ENCODE data around the gene RPGRIP1L. TPM values are rescaled to one million over a fixed set of nuclear protein-coding genes. Genes with fewer than 3 reads are reported as not detected.

The RPGRIP1L gene
- total RNA-seq, 2 donors from 2014 or later: 6.1 to 12.1 TPM

DNA sequence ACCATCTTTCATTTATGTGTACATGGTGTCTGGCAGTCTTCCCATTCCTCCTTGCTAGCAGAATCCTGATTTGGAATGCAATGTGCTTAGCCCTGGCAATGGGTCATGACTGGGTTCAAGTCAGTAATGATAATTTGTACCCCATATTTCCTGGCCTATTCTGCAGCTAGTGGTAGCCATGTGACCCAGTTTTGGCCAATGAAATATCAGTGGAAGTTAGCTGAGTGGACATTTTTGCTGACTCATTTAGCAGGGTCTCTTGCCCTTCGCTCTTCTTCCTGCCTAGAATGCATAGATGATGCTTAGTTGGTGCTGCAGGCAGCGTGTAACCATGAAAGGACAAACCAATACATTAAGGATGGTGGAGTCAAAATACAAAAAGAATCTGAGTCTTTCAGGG is 121.9 kb downstream of the RPGRIP1L start:
- TF ChIP-seq POLR2A (IDR thresholded peaks at IDR 0.05) (no peak), POLR2AphosphoS5 (IDR thresholded peaks at IDR 0.05) (no peak)
- TF ChIP-seq, protein P1, sequence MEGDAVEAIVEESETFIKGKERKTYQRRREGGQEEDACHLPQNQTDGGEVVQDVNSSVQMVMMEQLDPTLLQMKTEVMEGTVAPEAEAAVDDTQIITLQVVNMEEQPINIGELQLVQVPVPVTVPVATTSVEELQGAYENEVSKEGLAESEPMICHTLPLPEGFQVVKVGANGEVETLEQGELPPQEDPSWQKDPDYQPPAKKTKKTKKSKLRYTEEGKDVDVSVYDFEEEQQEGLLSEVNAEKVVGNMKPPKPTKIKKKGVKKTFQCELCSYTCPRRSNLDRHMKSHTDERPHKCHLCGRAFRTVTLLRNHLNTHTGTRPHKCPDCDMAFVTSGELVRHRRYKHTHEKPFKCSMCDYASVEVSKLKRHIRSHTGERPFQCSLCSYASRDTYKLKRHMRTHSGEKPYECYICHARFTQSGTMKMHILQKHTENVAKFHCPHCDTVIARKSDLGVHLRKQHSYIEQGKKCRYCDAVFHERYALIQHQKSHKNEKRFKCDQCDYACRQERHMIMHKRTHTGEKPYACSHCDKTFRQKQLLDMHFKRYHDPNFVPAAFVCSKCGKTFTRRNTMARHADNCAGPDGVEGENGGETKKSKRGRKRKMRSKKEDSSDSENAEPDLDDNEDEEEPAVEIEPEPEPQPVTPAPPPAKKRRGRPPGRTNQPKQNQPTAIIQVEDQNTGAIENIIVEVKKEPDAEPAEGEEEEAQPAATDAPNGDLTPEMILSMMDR (IDR thresholded peaks at IDR 0.05): no peak
- DNase-seq (ENCODE audit: low spot score): no peak
- H3K9me3 ChIP-seq: no peaks in the 10 kb centered on the region
- H3K36me3 ChIP-seq: no peaks in the 10 kb centered on the region
- intact Hi-C loops (cut with DNase I): no loop called here
- no peak overlapping the region for H3K27ac ChIP-seq
- no peaks in the 10 kb centered on the region for H3K4me1 ChIP-seq (replicated peaks)
- no peaks in the 10 kb centered on the region for H3K27me3 ChIP-seq (replicated peaks; ENCODE audit: insufficient read depth)
- WGBS: 95% methylated on average over 2 of the region's 2 CpGs
- H3K4me3 ChIP-seq: no peak overlapping the region

DNA sequence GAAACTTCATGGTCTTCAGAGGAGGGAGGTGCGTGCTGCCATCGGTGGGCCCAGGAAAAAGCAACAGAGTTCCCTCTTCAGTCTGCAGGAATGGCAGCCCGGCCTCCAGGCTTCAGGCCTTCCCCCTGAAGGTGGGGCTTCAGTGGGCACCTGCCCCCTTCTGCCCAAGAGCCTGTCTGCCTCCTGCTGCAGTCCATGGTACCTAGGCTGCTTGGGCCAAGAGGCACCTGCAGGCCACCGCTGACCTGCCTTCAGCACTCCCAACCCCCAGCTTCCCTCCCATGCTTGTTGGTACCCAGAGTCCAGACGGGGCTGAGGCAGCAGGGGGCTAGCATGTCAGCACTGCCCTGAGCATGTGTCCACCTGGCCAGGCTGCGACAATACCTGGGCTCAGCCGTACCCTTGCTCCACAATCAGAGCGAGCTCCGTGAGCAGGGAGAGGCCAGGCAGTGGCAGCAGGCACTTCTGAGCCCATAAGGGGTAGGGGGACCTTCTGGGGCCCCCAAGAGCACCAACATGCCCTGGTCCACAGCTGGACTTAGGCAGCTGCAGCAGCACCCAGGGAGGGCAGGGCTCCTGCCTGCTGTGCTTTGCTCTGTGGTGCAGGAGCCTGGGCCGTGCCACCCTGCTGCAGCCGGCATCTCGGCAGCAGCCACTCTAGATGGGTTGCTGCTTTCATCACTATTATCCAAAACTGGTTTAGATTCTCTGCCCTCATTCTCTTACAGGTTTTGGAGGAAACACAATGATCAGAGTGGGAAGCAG is 123.4 kb downstream of the RPGRIP1L start:
- H3K4me1 ChIP-seq (replicated peaks): no peaks in the 10 kb centered on the region
- 89% methylated on average over 12 of the region's 12 CpGs for WGBS
- H3K4me3 ChIP-seq: no peak overlapping the region
- no peaks in the 10 kb centered on the region for H3K27me3 ChIP-seq (replicated peaks; ENCODE audit: insufficient read depth)
- H3K36me3 ChIP-seq: no peaks in the 10 kb centered on the region
- DNase-seq (ENCODE audit: low spot score): no peak
- TF ChIP-seq POLR2A (IDR thresholded peaks at IDR 0.05) (no peak), POLR2AphosphoS5 (IDR thresholded peaks at IDR 0.05) (no peak)
- TF ChIP-seq, protein P1 (IDR thresholded peaks at IDR 0.05): no peak
- no peaks in the 10 kb centered on the region for H3K9me3 ChIP-seq
- H3K27ac ChIP-seq: no peak overlapping the region
- intact Hi-C loops (cut with DNase I): no loop called here

DNA sequence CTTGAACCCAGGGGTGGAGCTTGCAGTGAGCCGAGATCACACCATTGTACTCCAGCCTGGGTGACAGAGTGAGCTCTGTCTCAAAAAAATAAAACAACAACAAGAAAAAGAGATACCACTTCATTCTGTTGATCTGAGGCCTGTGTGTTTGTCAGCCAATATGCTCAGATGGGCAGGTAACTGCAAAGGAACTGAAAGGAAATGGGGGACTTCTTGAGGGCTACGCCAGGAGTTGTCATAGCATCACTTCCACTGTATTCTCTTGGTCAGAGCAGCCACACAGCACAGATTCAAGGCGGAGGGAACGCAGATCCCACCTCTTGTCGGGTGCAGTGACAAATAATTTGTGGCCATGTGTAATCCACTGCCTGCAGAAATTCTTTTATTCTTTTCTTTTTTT is 126.8 kb downstream of the RPGRIP1L start:
- Histone ChIP-seq H3K36me3 (no peaks in the 10 kb centered on the region), H3K9me3 (no peaks in the 10 kb centered on the region), H3K27me3 (replicated peaks; ENCODE audit: insufficient read depth) (no peaks in the 10 kb centered on the region), H3K4me3 (no peak overlapping the region), H3K4me1 (replicated peaks) (no peaks in the 10 kb centered on the region), H3K27ac (no peak overlapping the region)
- WGBS: 94% methylated on average over 5 of the region's 5 CpGs
- intact Hi-C loops (cut with DNase I): no loop called here
- no peak for TF ChIP-seq POLR2A (IDR thresholded peaks at IDR 0.05)
- no peak for TF ChIP-seq POLR2AphosphoS5 (IDR thresholded peaks at IDR 0.05)
- TF ChIP-seq, protein P1 (IDR thresholded peaks at IDR 0.05): no peak
- DNase-seq (ENCODE audit: low spot score): no peak

DNA sequence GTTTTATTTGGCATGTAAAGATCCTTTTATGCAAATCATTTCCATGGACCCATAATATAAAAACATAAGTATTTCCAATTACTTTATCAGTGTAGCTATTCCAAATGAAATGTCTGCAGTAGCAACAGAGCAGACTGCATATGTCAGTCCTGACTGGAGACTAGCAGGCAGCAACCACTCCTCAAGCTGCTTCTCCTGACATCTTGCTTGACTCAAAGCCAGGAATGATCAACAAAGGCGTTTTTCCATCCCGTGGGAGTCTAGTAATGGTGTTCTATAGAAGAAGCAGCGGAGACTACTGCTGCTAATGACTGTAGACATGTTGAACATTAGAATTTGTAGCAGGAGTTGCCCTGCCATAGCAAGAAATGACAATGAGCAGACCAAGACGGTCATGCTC is 127.4 kb downstream of the RPGRIP1L start:
- WGBS: 75% methylated on average over 4 of the region's 4 CpGs
- no peak for DNase-seq (ENCODE audit: low spot score)
- intact Hi-C loops (cut with DNase I): no loop called here
- TF ChIP-seq POLR2AphosphoS5 (IDR thresholded peaks at IDR 0.05) (no peak), POLR2A (IDR thresholded peaks at IDR 0.05) (no peak)
- TF ChIP-seq, protein P1 (IDR thresholded peaks at IDR 0.05): no peak
- Histone ChIP-seq H3K36me3 (no peaks in the 10 kb centered on the region), H3K9me3 (no peaks in the 10 kb centered on the region), H3K27ac (no peak overlapping the region), H3K4me3 (no peak overlapping the region), H3K27me3 (replicated peaks; ENCODE audit: insufficient read depth) (no peaks in the 10 kb centered on the region), H3K4me1 (replicated peaks) (no peaks in the 10 kb centered on the region)

DNA sequence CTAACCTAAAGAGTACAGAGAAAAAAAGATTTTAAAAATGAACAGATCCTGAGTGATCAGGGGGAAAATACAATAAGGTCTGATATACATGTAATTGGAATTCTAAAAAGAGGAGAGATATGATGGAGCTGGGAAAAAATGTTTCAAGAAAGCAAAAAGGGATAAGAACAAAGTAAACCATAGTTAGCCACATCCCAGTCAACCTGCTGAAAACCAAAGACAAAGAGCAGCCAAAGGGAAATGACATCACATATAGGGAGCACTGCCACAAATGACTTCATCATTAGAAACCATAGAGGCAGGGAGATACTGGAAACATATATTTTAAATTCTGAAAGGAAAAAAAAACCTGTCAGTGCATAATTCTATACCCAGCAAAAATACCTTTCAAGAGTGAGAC is 131.9 kb downstream of the RPGRIP1L start:
- Histone ChIP-seq H3K27me3 (replicated peaks; ENCODE audit: insufficient read depth) (no peaks in the 10 kb centered on the region), H3K27ac (no peak overlapping the region), H3K36me3 (no peaks in the 10 kb centered on the region), H3K4me1 (replicated peaks) (no peaks in the 10 kb centered on the region), H3K4me3 (no peak overlapping the region), H3K9me3 (no peaks in the 10 kb centered on the region)
- DNase-seq (ENCODE audit: low spot score): no peak
- intact Hi-C loops (cut with DNase I): no loop called here
- no peak for TF ChIP-seq POLR2A (IDR thresholded peaks at IDR 0.05)
- no peak for TF ChIP-seq POLR2AphosphoS5 (IDR thresholded peaks at IDR 0.05)
- TF ChIP-seq, protein P1 (IDR thresholded peaks at IDR 0.05): no peak

All from prostate gland (tissue), 2 donors.